DMS153 treated with DMSO at 0.1 percent for 48 hours (cell line): ENCODE measurements around the gene SNX5.
"Not testable (repeated sequence)": the region's sequence is repeated elsewhere in the genome, so short reads cannot be mapped to it uniquely, and the experiment has no call there.

Experiments used
- DNase-seq: peaks from one replicate; lab custom pipeline; 2025; ENCODE audit not compliant: unreplicated experiment; lab: John Stamatoyannopoulos, UW

The SNX5 gene

GRCh38 chr20:17960400-17960885, 8.2 kb downstream of the SNX5 start:
- DNase-seq: not testable (repeated sequence)

GRCh38 chr20:17959257-17959627, 9.4 kb downstream of the SNX5 start:
- DNase-seq: no peak

- no peak for DNase-seq
Observed at GRCh38 chr20:17958373-17959256, 10.0 kb downstream of the SNX5 start.

- DNase-seq: no peak
Observed at GRCh38 chr20:17957505-17958363, 10.9 kb downstream of the SNX5 start.

DNA sequence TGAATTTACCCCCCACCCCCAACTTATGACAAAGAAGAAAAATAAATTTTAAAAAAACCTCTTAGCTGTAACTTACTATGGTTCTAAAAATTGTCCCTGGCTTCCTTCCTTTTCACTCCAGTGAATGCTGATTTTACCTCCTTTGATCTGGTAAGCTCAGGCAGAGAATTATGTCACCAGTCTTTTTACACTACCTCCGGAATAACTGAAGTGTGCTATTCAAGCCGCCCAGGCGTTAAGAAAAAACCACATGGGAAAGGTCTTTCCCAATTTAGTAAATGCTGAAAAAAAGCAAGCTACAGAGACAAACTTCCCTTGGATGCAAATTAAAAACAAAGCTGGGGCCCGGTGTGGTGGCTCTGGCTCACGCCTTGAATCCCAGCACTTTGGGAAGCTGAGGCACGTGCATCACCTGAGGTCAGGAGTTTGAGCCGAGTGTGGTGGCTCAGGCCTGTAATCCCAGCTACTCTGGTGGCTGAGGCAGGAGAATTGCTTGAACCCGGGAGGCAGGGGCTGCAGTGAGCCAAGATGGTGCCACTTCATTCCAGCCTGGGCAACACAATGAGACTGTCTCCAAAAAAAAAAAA, 12.4 kb downstream of the SNX5 start:
- DNase-seq: no peak

GRCh38 chr20:17955302-17955701, 13.3 kb downstream of the SNX5 start:
- DNase-seq: no peak

GRCh38 chr20:17953935-17954334, 14.7 kb downstream of the SNX5 start:
- no peak for DNase-seq

DNA sequence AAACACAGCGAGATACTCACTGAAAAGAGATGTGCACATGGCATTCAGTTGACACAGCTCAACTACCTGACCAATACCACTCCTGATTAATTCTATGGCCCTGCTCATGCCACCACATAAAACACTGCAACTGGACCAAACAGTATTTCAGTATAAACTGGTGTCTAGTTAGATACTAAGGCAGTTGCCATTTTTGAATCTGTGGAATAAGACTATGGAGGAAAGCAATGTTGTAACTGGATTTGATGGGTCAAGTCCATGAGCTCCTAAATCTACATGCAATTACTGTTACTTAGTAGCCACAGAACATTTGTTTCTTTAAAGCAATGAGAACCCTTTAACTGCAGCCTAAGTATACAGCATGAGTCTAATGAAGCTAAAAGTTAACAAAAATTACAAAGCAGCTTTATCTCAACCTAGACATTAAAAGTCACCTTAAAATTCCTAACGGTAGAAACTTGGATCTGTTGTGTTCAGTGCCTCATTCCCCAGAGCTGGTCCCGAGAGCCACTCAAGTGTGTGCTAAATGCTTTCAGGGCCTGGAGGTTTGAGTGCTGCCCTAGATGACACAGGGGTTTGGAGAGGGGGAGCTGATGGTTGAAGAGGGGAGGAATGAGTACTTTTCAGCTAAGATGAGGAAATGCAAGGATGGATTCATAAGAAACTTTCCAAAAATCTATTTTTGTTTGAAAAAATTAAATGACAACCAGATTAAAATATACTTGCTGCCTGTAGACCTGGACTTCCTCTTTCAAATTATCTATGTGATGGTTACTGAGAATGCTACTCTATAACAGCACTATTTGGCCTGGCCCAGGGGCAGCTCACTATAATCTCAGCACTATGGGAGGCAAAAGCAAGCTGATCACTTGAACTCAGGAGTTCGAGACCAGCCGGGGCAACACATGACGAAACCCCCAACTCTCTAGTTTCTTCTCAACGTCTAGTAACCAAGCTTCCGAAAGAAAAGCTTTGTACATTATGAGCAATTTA, 15.6 kb downstream of the SNX5 start:
- no peak for DNase-seq

GRCh38 chr20:17951323-17951722, 17.3 kb downstream of the SNX5 start:
- DNase-seq: no peak

- no peak for DNase-seq
Observed at GRCh38 chr20:17950670-17951069, 17.9 kb downstream of the SNX5 start.

DNA sequence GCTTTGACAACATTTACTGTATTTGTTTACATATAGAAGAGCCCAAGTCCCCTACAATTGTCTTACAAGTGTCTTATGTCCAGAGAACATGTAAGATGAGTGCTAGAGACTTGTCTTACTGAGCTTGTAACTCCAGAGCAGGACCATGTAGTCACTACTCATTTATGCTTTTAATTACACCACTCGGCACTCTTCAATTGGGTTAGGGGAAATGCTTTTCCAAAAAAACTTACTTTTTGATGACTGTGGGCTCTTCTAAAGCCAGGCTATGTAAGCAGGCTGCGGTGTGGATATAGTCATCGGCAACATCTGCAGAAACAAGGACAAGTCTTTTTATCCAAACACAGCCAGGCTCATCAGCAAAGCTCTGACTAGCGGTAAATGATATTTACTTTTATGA, 18.7 kb downstream of the SNX5 start:
- DNase-seq: no peak

DNA sequence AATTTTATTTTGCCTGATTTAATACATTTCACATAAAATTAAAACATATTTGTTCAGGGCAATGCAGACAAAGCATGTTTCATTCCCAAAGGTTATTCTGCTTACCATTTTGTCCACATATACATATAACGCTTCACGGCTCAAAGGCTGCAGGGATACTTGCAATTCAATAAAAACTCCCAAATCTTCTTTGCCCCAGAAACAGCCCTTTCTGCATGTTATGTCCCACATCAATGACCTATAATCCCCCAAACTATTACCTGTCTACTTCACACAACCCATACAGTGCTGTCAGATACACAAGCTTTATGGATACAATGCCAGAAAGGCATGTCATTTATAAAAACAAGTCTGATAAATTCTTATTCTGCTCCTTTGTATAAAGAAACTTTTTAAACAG, 20.2 kb downstream of the SNX5 start:
- DNase-seq: no peak

GRCh38 chr20:17947474-17947815, 21.1 kb downstream of the SNX5 start:
- no peak for DNase-seq

DNA sequence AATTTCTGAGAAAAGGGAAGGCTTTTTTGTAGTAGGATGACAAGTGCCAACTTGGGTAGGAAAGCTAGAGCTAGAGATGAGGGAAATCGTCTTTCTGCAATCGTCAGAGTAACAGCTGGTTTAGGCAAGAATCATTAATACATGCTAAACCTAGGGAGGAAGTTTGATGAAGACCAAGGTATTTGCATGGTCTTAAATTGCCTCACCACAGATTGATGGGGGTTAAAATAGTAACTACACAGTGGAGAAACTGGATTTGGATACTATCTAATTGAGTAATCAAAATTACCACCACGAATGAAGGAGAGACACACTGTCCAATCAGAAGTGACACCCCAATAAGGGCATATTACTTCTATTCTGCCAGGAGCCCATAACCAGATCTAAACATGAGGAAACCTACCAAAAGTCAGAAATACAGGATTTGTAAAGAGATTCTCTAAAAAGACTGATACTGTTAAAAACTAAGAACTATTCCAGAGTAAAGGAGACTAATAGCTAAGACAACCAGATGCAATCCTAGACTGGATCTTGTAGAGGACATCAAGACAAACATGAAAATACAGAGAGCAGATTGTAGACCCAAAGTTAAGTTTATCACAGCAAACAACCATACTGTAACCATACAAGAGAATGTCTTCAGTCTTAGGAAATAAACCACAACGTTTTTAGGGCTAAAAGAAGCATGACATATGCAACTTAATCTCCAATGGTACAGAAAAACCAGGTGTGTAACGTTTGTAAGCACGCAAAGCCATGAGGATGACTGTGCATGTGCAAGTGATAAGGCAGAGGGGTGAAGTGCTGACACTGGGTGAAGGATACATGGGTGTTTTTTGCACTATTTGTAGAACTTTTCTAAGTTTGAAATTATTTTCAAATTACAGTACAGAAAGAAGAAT, 21.8 kb downstream of the SNX5 start:
- no peak for DNase-seq

GRCh38 chr20:17946040-17946439, 22.6 kb downstream of the SNX5 start:
- no peak for DNase-seq

GRCh38 chr20:17944854-17945474, 23.6 kb downstream of the SNX5 start:
- no peak for DNase-seq

DNA sequence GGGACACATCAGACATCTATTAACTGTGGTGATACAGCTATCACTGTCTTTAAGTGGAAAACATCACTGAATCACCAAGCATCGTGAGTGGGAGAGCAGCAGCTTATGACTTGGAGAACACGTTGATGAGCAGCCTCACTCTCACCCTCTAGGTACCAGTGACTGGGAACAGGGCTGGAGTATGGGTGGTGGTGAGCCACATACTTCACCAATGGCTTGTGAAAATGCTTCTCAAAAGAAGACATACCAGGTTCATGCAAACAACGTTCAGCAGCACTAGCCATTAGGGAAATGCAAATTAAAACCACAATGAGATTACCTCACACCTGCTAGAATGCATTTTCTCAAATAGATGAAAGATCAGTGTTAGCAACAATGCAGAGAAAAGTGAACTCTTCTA, 25.3 kb downstream of the SNX5 start:
- no peak for DNase-seq

GRCh38 chr20:17941826-17942196, 26.8 kb downstream of the SNX5 start:
- no peak for DNase-seq
